Cortex of kidney (tissue), 1 donor: ENCODE results near the gene EPHA4.

ENCODE experiments used
- DNase-seq: peaks from one replicate; lab custom pipeline; 2025; lab: John Stamatoyannopoulos, UW

The EPHA4 gene

GRCh38 chr2:221504905-221505304 is 67.2 kb downstream of the EPHA4 start:
- no peak for DNase-seq

DNA sequence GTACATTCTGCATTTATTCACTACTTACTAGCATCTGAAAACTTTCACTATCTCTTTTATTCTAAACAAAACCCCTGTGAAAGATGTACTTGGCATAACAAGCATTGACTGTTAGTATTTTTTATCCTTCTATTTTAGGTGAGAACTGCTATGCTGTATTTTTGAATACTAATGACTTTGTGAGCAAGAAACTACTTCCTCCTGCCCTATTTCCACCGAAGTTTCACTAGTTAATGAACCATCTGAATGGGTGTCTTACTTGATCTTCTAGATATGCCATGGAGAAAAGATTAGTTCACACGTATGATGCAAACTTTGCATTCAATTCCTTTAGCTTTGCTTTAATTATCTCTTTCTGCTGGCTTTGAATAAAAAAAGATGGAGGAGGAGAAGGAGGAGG is 68.1 kb downstream of the EPHA4 start:
- no peak for DNase-seq

DNA sequence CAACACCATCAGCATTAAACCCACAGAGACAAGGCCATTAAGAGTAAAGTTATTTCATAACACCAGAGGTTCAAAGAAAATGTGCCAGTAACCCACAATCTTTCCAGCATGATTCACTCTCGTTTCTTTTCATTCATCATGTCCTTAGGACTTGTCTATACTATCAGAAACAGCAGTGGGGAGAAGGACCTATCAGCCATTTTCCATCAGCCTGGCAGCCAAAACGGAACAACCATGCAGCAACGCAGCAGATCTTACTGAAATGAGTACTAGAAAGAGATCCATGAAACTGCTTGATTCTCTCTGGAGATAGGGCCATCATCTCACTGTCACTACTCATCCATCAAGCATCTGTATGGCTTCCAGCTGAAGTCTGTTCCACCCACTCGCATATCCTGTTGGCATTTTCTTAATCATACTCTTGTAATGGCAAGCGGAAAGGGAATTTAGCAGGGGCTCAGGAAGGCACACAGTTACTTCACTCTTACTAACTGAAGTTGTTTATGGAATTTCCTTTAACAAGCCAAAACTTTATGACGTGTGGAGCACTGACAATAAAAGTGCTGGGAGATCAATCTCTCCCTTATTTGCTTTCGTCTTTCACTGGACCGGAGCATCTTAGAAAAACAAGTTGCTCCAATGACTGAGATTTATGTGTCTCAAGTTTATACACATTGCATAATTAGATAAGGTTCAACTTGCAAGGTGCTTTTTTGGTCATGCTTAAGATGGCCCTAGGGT is 69.7 kb downstream of the EPHA4 start:
- no peak for DNase-seq

DNA sequence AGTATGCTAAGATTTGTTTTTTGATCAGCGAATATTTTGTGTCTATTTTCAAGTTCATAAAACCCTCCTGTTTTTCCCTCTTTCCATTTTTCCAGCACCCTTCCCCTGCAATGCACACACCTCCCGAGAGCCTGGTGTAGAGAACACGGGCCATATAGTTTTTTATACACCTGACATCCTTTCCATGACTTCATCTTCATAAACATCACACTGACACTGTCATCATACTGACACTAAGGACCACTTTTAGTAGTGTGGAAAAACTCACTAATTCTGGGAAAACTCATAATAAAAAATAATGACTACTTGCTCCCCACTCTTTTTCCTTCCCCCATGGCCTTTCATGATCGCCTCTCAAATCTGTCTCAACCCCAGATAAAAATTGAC is 70.2 kb downstream of the EPHA4 start:
- DNase-seq: no peak

GRCh38 chr2:221501210-221501882 is 70.8 kb downstream of the EPHA4 start:
- DNase-seq: no peak

GRCh38 chr2:221500501-221501209 is 71.4 kb downstream of the EPHA4 start:
- DNase-seq: no peak

DNA sequence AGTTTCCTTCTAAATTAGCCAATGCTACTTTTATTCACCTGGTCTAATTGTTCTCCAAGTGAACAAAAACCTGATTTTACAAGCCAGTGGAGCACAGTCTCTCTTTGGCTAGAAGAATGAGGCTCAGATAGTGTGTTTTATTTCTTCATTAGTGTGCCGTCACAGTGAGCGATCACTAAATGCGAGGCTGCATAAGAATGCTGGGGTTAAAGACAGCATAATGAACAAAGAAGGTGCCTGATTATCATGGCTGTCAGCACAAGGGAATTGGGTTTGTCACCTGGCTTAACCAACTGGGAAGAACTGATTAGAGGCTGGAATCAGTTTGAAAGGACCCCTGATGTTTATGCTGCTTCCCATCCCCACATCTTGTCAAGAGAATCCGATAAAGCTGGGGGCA is 76.4 kb downstream of the EPHA4 start:
- no peak for DNase-seq

DNA sequence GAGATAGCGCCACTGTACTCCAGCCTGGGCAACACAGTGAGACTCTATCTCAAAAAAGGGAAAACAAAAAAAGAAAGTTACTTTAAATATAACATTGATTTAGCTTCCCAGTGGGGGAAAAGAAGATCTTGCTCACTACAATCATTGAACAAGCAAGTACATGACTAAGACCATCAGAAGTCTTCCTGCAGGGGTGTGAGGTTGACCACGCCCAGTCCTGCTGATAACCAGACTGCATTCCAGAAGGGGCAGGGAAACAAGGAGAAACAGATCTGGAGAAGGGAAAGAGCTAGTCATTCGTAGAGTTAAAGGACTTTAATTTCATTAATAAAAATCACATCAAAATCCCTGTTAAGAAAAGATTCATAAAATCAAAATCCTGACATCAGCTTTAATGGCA is 77.5 kb downstream of the EPHA4 start:
- no peak for DNase-seq

DNA sequence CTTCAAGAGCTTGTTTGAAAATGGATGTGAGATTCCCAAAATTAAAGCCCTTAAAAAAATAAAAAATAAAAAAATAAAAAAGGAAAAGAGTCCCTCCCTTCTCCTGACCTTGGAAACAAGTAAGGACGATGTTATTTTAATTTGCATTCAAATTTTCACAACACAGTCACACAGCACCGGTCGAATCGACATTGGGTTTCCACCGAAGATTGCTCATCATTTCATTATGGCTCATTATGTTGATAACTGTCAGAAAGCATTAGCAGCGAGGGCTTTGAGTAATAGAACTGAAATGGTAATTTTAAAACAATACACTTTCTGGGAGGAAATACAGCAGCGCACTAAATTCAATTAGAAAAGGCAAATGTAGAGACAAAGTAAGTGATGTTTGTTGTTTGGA is 78.7 kb downstream of the EPHA4 start:
- DNase-seq: no peak

DNA sequence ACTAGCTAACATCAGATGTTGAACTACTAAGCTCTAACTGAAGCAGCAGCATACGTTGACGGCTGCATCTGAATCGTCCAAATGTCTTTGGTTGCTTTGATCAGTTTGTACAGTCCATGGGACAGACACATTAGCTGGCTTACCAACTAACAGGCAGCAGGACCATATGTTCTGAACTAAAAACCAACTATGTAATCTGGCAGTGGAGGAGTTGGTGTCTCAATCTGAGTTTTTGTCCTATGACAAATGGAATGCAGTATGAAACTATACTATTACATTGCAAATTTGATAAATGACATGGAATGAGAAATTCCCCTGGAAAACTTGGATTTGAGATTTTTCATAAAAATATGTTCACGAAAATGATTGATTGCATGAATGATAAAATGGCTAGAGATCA is 79.5 kb downstream of the EPHA4 start:
- DNase-seq: no peak

DNA sequence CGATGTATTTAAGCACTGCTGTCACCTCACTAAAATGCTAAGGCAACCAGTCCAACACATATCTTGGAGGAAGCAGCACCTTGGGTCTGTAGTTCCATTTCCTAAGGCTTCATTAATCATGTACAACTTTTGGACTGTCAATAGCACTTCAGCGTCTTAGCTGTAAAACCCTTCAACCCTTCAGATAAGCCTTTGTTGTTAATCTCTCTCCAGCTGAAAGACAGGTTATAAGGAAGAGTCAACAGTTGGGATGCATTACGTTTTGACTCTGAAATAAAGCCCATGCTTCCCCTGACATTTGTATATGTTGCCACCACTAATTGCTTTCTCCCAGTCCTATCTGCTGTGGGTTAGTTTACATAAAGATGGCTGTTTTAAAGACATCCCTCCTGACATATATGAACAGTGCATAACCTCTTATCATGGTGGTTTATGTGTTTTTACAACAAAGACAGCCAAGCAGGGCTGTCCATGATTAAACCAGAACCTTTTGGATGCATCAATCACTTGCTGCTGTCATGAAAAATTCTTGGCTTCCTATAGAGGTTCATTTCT is 81.5 kb downstream of the EPHA4 start:
- no peak for DNase-seq

DNA sequence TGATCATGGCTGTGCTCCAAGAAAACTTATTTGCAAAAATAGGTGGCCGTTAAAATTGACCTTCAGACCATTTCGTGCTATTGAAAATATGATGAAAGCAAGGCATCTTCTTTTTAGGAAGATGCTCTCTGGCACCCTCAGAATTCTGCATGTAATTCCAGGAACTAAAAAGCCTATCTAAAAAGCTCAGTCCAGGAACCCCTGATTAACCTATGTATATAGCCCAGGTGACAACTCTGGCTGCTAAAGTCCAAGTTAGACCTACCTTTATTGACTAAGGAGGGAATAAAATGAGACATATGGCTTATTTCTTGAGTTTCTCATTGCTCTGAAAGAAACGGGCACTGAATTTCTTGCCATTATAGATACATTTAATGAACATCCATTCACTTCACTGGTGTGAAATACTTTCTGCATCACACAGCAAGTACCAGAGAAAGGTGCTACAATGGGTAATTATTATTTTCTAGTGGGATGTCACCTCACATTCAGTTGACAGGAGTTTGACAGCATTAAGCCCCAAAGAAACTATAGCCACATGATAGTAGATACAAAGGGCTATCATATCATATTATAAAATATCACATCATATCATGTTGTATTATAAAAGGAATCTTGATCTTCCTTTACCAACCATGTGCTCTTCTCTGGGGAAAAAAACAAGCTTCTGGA is 83.8 kb downstream of the EPHA4 start:
- no peak for DNase-seq

DNA sequence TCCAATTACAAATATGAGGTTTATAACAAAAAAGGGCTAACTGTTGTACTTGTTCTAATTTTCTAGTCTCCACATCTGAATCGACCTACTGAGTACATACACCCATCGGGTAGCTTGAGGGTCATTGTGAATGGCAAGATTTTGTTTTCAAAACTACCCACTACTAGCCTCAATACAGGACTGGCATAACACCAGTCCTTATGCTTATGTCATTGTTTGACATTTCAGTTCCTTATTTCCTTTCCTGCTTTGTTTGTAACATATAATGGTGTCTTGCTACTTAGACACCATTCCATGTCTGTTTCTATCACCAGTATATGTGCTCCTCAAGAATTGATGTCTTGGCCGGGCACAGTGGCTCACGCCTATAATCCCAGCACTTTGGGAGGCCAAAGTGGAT is 86.0 kb downstream of the EPHA4 start:
- no peak for DNase-seq

DNA sequence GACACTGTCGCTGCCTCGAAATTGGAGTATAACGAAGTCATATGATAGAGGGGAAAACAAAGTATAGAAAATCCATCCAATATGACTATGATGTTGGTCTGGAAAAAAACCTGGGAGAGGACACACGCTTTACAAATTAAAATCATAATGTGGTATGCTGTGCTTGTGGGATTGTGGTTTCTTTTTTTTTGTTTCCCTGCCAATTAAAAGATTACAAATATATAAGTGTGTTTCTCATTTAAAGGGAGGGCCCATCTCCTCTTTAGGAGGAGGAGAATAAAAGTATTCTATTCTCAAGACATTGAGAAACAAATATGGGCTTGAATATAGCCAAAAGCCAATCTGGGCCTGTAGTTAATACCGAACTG is 86.6 kb downstream of the EPHA4 start:
- no peak for DNase-seq

DNA sequence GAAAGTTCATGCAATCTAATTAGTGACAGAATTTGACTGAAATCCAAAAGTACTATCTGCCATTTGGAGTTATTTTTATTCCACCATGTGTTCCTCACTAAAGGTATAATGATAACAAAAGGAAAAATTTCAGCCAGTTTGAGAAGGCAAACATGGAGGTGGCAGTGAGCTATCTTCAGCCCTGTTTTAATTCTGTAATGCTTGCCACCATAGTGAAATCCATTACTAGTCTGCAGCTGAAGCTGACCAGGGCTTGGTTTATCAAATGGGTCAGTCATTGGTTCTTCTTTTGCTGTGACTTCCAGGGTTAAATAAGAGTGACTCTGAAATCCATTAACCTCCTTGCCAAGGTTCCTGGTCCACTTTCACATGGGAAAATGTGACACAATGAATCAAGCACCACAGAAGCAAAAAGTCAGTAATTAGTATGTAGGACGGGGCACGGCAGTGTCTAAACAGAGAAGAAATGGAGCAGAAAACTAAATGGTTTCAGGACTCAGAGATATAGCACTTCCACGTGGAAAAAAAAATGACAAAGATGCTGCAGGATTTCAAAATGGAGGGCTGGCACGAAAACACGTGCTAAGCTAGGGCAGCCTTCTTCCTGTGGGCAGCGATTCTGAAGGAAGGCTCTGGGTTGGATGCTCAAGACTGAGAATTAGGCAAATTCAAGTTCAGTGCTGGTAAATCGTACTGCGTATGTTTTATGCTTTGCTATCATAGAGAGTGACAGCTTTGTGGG is 87.2 kb downstream of the EPHA4 start:
- no peak for DNase-seq

DNA sequence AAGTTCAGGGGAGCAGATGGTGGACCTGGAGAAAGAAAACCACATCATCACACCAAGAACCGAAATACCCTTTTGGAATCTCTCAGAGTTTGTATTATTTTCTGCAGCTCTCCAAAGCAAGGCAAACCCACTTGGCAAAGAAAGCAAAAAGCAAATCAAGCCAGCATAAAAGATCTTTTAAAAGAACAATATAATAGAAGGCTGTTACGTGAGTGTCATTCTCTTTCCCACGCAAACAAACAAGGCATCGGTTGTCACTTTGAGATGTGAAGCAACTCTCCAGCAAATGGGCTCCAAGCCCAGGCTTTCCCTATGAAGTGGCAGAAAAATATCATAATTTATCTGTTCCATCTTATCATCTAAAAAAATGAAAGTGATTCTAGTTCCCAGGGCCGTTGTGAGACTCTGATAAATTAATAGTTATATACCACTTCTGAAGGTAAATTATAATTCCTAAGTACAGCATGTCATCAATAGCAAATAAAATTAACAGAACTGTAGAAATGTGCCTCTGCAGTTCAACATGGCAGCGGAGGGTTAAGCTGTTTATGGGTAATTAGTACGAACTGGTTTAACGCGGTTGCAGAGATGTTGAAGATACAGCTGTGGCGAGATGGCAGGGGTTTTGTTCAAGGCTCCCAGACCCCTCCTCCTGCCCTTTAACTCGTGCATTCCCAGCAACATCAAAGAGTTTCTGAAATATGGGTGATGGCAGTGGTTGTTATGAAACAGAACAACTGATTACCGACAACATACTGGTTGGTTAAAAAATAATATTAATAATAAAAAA is 89.2 kb downstream of the EPHA4 start:
- DNase-seq: no peak

GRCh38 chr2:221480821-221481220 is 91.3 kb downstream of the EPHA4 start:
- no peak for DNase-seq

DNA sequence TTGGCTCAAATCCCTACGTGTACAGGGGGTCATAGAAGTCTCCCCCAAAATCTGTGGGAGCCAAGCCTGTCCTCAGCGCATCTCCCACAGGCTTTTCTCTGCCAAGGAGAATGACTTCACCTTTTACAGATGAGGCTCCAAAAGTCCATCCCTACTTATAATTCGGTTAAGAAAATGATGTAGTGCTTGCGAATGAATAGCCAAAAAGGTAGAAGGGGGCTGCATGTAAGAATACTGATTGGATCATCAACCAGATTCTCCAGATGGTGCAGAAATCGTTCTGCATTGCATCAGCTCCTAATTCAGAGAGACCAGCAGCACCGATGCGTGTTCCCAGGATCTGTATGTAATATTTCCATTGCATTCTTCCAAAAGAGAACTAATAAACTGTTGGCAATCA is 91.9 kb downstream of the EPHA4 start:
- DNase-seq: no peak

GRCh38 chr2:221478485-221478863 is 93.6 kb downstream of the EPHA4 start:
- no peak for DNase-seq

GRCh38 chr2:221477714-221478484 is 94.2 kb downstream of the EPHA4 start:
- DNase-seq: no peak
